Anterior cingulate cortex (tissue), 58 donors: ENCODE results near the gene MAP2K4.
"Not testable (repeated sequence)": the region's sequence is repeated elsewhere in the genome, so short reads cannot be mapped to it uniquely, and the experiment has no call there.

Source experiments
- DNase-seq, 58 donors: peaks; one replicate each; lab custom pipeline; 2025; lab: John Stamatoyannopoulos, UW

MAP2K4 gene

DNA sequence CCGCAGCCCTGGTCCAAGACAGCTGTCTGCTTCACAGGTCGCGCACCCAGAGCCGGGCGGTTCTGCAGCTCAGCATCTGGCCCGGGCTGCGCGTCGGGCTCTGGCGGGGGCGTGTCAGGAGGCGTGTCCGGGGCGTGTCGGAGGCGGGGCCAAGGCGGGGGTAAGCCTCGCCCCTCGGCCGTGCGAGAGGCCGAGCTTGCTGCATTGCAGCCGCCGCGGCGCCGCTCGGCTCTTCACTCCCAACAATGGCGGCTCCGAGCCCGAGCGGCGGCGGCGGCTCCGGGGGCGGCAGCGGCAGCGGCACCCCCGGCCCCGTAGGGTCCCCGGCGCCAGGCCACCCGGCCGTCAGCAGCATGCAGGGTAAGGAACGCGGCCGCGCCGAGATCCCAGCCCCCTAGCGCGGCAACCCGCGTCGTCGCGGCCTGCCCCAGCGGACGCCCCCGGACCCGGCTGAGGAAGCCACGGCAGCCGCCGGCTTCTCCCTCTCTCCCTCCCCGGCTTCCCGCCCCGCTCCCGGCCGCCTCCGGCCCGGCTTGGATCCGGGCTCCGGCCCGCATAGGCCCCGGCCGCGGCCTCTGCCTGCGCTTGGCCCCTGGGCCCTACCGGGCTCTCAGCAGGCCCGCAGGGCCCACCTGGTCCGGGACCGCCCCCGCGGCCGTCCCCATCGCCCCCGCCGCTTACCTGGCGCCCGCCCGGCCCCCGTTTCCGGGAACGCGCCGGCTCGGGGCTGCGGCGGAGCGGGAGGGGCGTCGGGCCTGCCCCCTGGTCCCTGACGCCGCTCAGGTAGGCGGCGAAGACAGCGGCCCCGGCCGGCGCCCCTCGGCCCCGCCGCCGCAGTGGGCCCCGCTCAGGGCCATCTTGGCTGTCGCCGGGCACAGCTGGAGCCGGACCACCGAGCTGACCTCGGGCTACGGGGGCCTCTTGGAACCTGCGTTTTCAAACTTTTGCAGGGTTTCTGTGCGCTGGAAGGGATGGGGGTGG, at the start of gene MAP2K4:
Gene MAP2K4 (plus strand): TSS at position 236 of the 981 bp plus-strand sequence. CDS start 10 bp downstream, at position 246.
- DNase-seq: peak; percentile 33 to 95 (median 87)

DNA sequence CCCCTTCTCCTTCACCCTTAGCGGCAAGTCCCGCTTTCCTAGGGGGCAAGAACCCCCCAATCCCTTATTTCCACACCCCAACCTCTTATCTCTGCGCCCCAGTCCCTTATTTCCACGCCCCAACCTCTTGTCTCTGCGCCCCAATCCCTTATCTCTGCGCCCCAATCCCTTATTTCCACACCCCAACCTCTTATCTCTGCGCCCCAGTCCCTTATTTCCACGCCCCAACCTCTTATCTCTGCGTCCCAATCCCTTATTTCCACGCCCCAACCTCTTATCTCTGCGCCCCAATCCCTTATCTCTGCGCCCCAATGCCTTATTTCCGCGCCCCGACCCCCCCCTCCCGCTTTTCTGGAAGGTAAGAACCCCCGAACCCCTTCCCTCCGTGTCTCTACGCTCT, 47.9 kb upstream of the MAP2K4 start:
- not testable (repeated sequence) for DNase-seq

DNA sequence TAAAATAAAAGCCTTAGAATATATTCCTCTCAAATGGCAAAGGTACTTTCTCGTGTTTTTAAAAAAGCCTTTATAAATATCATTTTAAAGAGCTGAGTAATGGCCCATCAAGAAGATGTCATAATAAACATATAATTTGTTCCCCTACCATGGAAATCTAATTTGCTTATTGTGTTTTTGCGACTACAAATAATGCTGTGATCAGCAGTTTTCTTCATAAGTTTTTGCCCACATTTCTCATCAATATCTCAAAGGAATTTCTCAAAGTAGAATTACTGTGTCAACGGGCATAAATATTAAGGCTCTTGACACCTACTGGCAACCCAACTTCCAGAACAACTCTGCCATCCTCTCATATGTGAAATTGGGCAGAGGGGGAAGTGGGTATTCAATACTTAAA, 40.9 kb upstream of the MAP2K4 start:
- DNase-seq: no peak

DNA sequence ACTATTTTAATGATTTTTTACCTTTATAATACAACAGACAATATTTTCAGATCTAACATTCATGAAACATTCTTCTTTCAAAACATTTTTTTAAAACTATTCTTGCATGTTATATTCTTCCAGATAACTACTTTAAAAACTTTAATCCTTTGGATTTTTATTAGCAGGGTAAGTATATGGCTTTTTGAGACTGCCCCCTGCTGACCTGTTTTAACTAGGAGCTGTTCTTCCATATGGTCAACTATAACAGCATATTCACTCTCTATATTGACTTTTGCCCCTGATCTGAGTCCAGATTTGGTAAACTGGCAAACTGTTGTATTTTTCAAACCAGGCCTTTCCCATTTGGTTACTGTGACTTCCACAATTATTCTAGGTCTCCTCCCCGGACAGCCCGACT, 39.9 kb upstream of the MAP2K4 start:
- DNase-seq: no peak

DNA sequence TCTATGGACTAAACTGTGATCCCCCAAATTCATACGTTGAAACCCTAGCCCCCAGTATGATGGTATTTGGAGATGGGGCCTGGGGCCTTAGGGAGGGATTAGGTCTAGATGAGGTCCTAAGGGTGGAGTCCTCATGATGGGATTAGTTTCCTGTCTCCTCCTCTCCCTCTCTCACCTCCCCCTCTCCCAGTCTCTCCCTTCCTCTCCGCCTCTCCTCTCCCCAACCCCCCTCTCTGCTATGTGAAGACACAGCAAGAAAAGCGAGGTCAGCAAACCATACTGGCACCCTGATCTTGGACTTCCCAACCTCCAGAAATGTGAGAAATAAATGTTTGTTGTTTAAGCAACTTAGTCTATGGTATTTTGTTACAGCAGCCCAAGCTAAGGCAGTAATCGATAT, 38.8 kb upstream of the MAP2K4 start:
- DNase-seq: no peak

DNA sequence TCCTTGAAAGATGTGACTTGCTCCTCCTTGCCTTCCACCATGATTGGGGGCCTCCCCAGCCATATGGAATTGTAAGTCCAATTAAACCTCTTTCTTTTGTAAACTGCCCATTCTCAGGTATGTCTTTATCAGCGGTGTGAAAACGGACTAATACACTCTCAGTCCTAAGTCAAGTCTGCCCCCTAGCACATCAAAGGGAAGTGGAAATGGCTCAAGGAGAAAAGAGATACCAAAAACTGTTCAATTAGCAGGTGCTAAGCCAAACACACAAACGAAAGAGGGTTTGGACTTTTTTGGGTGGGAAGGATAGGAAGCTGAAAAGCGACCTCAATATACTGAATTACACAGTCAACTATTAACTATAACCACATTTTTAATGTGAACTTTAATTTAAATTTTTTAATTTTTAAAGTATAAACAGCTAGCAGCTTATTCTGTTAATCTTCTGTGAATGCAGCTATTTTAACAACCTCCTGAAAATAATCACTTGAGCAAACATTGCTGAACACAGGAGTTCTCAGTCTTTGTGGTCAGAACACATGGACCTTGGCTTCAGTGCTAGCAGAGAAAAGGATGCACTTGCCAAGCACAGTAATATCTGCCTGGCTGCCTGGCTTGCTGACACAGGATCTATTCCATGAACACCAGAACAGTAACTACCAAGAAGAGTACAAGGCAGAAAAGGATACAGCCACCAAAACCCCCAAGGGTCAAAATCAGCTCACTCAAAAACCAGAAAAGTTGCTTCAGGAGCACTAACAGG, 34.3 kb upstream of the MAP2K4 start:
- DNase-seq: no peak

DNA sequence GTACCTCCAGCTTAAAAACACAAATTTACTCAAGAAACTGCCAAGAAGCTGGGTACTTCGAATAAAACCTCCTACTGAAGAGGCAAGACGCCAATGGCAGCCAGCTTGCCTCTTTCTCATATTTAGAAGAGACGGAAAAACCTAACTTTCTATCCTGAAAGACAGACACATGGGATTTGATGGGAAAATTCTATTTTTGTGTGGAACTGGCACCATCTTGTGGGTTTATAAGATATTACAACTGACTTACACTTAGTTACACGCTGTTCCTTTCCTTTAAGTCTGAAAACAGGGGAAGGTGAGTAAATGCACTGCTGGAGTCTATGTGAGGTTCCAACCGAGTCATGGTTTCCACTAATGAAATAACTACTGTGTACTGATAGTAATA, 33.7 kb upstream of the MAP2K4 start:
- DNase-seq: peak in 4 of 58 donors; percentile 3 to 45 (median 18)

DNA sequence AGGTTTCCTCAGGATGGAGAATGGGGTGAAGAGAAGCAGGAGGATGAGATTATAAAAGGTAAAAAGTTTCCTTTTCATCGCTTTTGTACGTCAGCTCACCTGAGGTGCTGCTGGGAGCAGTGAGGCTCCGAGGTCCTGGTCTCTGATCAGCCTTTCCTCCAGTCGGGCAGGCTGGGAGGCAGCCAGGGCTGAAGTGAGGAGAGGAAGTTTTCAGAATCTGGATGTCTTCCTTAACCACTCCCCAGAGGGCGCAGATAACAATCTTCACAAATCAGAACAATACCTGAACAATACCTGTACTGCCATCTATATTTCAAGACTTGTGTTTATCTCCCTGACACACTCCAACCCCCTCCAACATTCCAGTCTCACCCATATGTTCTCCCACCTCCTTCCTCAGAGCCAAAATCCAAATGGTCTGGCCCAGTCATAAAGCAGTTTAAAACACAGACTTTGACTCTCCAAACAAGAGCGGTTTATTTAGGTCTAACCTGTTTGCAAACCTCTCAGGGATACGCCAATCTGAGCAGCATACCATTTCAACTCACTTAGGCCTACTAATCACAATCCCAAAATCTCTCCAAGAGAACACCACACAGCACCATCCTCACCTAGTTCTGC, 30.2 kb upstream of the MAP2K4 start:
- no peak for DNase-seq

DNA sequence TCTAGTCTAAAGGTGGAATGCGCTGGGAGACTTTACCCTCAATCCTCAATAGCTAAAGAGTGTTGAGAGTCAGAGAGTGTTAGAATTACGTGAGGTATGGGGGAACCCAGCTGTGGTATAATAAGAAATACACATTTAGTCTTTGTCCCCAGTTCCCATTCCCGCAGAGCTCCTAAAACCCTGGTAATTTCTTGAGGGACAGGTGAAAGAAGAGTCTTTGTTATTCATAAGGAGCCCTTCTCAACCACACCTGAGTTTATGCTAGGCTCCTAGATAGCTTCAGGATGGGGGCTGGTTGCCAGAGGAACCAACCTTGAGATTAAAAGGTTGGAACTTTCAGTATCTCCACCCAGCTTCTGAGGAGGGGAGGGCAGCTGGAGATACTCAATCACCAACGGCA, 29.2 kb upstream of the MAP2K4 start:
- no peak for DNase-seq

DNA sequence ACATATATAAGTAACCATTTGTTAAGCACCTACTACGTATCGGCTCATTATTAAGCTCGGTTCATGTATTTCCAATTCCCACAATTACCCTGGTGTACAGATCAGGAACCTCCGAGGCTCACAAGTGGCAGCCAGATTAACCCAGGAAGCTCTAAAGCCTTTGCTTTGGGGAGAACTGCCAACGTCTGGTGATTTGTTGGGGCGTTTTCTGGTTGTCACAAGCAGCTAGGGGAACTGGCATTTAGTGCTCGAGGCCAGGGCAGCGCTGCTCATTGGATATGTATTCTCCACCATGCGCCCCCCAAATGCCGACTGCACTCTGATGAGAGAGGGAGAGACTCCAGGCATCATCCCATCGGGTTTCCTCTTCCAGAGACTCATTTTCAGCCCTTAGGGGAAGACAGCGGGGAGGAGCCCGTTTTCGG, 23.9 kb upstream of the MAP2K4 start:
- peak in 32 of 58 donors; percentile 23 to 77 (median 60) for DNase-seq

DNA sequence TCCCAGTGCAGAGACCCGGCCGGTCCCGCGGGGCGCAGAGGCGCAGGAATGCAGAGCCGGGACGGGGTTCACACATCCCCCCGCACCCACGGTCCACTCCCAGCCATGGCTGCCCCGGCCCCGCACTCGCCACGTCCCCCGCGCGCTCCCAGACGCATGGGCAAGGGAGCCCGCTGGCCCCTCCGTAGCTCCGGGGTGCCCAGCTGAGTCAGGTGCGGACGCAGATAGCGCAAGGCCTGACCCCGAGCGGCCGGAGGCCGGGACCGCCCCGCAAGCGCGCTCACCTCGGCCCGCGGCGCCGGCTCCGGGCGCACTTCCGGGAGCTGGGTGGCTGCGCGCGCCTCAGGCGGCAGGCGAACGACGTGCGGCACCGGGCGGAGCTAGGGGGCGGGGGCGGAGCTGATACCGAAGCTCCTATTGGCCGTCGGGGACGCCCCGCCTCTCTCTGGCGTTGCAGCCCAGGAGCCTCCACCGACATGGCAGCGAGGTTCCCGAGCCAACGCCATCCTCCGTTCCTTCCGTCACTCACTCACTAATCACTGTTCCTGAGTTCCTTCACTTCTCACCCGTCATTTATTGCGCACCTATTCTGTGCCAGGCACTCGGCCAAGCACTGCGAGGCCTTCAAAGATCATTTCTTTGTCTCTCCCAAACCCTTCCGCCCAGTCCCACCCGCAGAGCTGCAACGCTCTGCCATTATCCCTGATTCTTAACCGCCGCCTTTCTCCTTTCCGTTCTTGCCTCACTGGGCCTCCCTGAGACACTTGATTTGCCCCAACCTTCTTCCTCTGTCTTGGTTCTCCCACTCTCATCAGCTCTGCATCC, 23.3 kb upstream of the MAP2K4 start, which contains the start of gene ZNF18:
Gene ZNF18 (minus strand): TSS at position 329 of the 825 bp plus-strand sequence. CDS start 4,646 bp downstream, outside the sequence.
- DNase-seq: peak; percentile 58 to 97 (median 92)

DNA sequence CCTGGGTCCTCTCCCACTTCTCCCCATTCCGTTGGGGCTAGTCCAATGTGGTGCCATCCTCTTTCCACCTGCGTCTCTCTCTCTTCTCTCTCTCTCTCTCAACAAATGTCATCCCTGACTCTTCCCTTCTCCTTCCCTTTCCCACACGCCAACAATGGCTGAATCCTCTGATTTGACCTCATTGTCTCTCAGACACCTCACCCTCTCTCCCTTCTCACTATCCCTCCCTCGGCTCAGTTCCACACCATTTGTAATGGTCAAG, 22.8 kb upstream of the MAP2K4 start:
- peak in 1 of 58 donors; percentile 19 for DNase-seq

DNA sequence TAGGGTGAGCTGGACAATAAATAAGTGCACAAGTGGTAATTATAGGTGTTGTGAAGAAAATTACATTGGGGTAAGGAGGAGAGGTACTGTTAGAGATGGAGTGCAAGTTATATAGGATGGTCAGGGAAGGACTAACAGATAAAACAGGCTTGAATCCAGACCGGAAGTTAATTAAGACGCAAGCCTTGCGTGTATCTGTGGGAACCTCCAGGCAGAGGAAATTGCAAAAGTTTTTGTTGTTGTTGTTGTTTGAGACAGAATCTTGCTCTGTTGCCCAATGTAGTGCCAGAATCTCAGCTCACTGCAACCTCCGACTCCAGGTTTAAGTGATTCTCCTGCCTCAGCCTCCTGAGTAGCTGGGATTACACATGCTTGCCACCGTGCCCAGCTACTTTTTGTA, 21.0 kb upstream of the MAP2K4 start:
- DNase-seq: no peak

DNA sequence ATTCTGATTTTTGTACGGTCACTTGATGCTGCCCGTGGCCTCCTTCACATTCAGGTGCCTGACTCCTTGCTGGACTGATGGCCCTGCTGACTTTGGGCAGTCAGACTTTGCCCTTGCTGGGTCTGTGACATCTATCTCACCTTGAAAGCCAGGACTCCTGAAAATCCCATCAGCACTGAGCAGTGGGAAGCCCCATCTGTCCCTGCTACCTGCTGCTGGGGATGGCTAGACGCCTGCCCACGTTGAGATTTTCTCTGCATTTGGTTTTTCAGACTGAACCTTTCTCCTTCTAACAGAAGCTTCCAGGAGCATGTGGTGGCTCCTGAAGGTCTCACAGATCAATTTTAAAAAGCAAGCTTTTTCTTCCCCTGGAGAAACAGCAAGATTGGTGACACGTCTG, 13.2 kb upstream of the MAP2K4 start:
- DNase-seq: no peak

DNA sequence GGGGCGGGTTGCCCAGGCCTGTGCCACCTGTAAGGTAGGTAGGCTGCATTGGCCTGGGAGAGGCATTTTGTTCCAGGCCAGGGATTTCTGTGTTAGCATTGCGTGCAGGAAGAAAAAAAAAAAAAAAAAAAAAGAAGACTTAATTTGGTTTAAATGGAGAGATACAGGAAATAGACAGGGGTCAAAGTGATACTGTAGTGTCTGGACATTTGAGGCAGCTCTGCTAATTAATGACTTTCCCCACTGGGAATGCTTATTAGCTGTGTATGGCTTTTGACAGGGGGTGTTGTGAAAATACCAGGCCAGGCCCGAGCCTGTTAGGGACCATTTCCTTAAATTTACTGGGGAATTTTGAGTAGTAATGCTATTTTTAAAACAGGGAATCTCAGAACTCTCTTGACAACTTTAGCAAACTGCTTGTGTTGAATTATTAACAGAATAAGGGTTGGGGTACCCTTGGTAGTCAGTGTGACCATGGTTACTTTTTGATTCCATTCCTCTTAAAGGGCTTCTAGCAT, 1.0 kb downstream of the MAP2K4 start:
- no peak for DNase-seq

DNA sequence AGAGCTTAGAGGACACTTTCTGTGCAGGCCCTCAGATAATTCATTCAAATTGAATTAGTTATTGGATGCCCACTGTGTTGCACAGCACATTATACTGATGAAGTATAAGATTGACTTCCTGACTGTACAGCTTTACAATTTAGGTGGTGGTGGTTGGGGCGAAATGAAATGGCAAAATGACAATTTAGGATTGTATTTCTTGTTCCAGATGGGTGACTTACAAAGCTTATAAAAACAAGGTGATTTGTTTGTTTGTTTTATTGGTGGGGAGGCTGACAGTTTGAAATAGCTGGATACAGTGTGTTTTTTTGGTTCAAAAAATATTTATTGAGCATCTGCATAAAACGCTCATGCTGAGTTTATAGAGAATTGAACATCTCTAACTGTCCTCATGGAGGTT, 1.6 kb downstream of the MAP2K4 start:
- DNase-seq: no peak

DNA sequence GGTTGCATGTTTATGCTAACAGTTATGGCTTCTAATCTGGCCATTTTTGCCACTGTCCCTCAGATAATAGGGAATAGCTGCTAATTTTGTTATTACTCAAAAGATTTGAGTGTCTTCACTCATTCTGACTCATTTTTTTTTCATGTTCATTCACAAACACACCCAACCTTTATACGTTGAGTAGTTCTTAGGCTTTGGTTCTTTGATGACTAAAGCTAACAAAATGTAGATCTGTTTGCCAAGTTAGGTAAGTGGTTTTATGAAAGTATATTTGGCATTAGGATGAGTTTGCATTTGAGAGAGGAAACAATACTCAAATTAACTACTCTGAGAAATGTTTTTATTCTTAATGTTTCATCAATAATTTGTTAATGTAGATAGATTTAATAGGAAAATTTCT, 3.6 kb downstream of the MAP2K4 start:
- no peak for DNase-seq

DNA sequence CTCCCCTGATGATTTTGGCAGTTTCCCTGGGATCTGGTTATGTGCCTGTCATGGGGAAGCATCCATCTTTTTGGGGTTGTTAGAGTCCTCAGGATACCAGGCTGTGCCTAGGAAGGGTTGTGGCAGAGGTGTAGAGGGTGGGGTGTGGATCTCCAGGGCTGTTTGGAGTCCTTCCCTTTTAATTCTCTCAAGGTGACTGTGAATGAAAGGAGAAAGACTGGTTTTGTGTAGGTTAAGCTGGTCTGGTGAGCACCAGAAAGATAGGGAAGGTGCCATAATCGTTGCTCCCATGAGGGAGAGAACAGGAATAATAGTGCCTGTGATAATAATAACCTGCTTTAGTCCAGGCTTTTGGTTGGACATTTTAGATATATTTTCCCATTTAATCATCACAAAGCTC, 7.0 kb downstream of the MAP2K4 start:
- no peak for DNase-seq

DNA sequence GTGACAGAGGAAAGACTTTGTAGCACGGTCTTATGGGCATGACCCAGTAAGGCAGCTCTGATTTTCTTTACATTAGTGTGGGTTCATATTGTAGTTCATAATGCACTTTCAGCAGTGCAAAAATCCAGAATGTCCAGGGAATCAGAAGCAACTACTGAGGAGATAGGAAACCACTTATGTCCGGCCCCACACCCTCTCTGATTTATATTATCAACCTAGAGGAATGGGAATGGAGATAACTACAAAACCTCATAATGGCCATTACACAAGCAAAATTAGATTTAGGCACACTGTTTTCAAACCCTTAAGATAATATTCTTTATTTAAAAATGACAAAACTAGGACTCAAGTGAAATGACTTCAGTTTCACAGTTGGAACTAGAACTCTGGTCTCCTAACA, 7.9 kb downstream of the MAP2K4 start:
- DNase-seq: no peak

DNA sequence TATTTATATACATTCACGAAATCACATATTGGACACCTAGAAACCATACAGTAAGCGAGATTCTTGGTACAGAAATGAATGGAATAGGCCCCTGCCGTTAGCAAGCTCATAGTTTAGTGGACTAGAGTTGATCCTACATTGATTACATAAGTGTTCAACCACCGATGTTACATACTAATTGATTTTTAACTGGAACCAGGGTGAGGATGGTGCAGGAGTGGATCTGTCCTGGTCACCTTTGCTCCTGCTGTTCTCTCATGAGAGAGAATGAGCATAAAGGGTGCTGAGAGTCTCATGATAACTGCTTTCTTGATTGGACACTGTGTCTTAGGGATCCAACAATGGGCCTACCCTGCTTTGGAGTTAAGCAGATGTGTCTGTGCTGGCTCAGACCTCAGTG, 13.9 kb downstream of the MAP2K4 start:
- DNase-seq: no peak
